A204.1 (cell line): ENCODE data around the gene SHISAL1.

ENCODE experiments used
- FAIRE-seq: peaks from 2 replicates; lab custom pipeline; 2012; peaks lifted over from hg19 to GRCh38; lab: Jason Lieb, UNC

SHISAL1 gene

GRCh38 chr22:44312766-44313165 is at the start of gene SHISAL1:
TSS of gene SHISAL1 (minus strand) at chr22:44312951. CDS start at chr22:44300945, 12,006 bp downstream.
- FAIRE-seq, result no peak

- FAIRE-seq, result no peak
Observed at GRCh38 chr22:44361391-44362126, 48.8 kb upstream of the SHISAL1 start.

- FAIRE-seq, result no peak
Observed at GRCh38 chr22:44360668-44361381, 48.1 kb upstream of the SHISAL1 start.

- FAIRE-seq, result no peak
Observed at GRCh38 chr22:44360306-44360667, 47.5 kb upstream of the SHISAL1 start.

DNA sequence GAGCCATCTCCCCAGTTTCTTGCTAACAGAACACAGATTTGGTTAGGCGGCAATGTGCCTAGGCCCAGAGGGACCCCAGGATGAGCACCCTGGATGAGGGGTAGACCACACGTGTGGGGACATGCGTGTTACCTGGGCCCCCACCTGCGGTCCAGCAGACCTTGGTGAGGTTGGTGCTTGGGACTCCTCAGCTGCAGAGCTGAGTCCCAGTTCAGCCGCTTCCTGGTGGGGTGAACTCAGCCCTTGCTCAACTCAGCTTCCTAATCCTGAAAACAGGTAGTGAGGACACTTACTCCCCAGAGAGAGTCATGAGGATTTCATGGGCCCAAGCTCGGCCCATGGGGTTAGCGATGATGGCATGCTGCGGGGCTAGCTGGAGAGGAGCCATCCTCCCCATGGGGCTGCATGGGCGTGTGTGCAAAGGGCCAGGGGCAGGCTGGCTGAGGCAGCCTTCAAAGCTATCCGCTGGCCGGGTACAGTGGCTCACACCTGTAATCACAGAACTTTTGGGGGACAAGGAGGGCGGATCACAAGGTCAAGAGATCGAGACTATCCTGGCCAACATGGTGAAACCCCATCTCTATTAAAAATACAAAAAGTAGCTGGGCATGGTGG is 46.9 kb upstream of the SHISAL1 start:
- FAIRE-seq, result no peak

- no peak for FAIRE-seq
Observed at GRCh38 chr22:44358709-44359440, 46.1 kb upstream of the SHISAL1 start.

DNA sequence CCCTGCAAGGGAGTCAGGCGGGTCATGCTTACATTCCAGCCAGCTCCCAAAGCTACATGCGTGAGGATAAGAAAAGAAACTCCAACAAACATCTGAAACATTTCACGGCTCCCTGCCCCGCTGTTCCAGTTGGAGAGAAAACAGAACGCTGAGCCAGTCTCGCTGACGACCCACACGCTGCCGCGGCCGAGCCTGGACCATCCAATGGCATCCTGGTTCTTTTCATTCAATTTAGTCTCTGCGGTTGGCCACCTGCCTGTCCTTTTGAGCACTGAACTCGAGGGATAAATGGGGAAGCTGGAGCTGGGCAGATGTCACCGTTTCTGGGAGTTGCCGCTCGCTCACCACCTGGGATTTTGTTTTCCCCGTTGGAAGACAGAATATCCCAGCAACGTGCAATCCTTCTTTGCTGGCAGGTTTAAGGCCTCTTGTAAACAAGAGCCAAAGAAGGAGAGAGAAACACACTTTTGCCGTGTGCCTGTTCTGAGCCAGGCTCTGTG is 45.3 kb upstream of the SHISAL1 start:
- no peak for FAIRE-seq

- no peak for FAIRE-seq
Observed at GRCh38 chr22:44357296-44357965, 44.7 kb upstream of the SHISAL1 start.

DNA sequence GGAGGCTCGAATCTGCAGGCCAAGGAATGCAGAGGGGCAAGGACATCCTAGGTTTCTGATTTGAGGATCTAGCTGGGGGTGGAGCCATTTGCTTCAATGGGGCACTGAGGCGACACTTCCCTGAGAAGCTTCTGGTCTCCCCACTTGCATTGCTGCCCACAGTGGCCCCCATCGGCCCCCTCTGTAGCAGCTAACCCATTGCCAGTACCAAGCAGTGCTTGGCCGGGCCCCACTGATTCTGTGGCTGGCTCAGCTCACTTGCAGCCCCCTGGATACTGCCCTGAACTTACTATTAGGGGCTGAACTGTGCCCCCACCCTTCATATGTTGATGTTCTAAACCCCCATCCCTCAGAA is 42.9 kb upstream of the SHISAL1 start:
- FAIRE-seq, result no peak

- FAIRE-seq, result no peak
Observed at GRCh38 chr22:44354288-44354687, 41.5 kb upstream of the SHISAL1 start.

DNA sequence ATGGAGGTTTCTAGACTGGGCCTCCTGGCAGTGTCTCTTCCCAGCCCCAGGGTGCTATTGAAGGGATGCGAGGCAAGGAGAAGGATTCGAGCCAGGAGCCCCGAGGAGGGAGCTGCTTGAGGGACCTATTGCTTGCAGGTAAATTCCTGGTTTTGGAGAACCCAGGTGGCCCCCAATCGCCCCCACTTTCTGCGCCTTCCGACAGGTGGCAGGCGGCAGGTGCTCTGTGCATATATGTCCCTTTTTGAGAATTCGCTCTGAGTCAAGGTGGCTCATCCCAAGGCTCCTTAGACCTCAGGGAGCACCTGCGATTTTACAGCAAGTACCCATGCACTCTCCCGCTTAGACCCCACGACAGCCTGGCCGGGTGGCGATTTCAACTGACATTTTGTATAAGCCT is 40.3 kb upstream of the SHISAL1 start:
- FAIRE-seq, result no peak

DNA sequence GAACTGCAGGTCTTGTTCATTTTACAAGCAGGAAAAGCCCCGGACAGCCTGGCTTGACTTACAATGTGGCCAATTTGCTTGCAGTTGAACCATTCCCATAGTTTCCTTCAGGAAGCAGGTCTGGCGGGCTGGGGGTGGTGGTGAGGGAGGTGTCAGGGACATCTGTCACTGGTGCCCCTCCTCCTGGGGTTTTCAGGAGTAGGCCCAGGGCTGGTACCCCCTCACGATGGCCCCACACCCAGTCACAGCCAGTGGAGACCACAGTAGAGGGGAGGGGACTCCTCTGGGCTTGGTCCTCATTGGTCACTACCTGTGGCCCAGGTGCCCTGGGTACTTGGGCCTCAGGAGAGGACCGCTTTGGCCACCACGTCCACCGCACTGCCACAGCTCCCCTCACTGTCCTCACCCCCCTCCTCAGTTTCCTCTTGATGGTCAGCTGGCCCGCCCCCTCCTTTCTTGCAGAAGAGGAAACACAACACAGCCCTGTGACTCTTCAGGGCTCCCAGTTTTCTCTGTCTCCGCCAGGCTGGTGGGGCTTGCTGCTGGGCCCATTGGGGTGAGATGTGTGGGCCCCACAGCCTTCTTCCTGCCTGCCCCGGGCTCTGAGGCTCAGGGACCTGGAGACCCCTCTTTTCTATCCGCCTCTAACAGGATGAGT is 39.8 kb upstream of the SHISAL1 start:
- no peak for FAIRE-seq

GRCh38 chr22:44351685-44352377 is 39.1 kb upstream of the SHISAL1 start:
- FAIRE-seq, result no peak

DNA sequence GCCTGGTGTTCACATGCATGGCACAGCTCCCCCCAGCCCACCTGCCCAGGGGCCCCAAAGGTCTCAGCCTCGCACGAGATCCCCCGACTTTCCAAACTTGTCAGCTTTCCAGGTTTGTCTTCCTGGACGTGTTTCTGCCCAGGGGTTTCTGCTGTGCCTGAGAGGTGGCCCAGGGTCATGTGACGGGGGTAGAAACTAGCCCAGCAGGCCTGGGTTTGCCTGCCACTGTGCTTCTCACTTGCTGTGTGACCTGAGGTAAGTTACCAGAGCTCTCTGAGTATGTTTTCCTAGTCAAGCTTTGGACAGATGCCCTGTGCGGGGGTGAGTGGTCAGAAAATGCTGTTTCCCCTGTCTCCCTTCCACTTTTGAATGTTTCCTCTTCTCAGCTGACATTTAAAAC is 38.3 kb upstream of the SHISAL1 start:
- FAIRE-seq, result no peak

- no peak for FAIRE-seq
Observed at GRCh38 chr22:44349594-44349993, 36.8 kb upstream of the SHISAL1 start.

DNA sequence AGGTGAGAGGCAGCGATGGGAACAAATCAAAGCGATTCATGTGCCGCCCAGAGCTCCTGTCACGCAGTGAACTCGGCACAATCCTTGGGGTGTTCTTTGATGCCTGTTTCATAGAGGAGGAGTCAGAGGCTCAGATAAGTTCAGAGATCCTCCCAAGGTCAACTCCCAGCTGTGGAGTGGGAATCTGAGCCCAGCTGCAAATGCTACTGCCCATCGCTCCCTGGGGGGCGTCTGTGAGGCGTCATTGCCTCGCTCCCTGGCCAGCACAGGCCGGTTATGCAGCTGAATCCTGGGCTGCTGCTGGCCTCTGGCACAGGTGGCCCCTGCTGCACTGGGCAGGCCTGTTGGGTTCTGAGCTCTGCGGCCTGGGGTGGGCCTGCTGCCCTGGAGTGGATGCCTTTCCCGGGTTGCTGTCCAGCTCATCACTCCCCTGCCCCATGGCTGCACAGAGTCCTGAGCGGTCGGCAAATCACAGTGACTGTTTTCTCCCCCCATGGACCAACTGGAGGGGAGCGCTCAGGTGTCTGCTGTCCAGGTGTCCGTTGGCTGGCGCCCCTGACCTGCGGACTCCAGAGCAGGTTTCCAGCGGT is 36.3 kb upstream of the SHISAL1 start:
- no peak for FAIRE-seq

DNA sequence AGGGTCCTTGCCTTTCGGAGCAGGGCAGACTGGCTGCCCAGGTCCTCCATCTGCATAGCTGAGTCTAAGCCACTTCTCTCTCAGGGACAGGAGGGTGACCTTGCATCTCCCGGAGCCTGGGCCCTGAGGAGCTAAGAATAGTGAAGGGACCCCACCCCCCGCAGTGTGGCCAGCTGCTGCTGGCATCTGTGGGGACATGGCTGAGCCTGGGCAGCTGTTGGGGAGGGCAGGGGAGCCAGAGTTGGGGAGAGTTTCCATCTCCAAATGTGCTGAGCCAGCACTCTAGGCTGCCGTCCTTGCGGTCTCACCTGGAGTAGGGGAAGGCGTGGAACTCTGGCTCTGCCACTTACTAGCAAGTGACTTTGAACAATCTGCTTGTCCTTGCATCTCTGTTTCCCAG is 34.8 kb upstream of the SHISAL1 start:
- no peak for FAIRE-seq

DNA sequence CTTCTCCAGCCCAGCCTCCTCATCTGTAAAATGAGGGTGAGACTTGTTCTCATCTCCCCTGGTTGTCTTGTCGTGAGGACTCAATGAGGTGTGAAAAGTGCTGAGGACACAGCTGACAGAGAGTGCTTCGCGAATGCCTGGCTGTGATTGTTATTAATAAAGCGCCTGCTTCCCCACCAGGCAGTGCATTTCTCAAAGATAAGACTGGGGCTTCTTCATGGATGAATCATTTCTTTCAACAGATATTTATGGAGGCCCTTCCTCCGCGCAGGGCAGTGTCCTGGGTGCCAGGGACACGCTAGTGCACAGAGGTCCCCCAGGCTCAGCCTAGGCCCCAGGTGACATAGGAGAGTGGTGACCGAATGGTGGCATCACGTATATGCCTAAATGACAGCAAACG is 34.3 kb upstream of the SHISAL1 start:
- FAIRE-seq, result no peak

DNA sequence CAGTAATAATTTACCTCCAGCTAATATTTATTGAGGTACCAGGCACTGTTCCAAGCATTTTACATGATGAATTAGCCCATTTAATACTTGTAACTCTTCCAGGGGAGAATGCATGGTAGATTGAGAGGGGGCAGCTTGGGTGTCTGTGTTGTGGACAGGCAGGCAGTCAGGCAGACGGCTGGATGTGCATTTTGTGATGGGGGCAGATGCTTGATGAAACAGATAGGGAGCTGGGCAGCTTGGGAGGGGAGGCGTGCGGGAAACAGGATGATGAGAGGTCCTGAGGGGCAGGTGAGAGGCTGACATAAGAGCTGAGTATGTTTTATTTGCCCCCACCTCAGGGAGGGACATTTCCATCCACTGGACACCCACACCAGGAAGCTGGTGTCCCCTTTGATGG is 33.1 kb upstream of the SHISAL1 start:
- FAIRE-seq, result no peak

DNA sequence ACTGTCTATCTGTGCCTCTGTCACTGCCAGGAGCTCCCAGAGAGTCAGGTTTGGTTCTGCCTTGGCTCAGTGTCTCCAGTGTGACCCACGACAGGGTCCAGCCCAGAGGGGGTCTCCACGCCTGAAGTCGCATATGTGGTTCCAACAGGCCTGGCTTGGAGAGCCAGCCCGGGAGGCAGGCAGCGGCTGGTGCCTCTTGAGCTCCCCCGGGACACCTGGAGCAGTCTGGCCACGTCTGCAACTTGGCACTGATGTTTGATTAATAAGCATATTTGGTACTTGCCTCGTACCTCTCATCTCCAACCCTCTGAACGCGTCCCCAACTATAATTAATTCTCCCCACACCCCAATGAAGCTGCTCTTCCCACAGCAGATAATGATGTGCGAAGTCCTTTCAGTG is 31.7 kb upstream of the SHISAL1 start:
- FAIRE-seq, result no peak
